HFF-Myc (cell line): Measurements from ENCODE around the gene SETBP1.

Experiments
- DNase-seq: peaks from one replicate; pipeline ENCODE4 v3.0.0-alpha.2; 2011; ENCODE audit warnings: low read depth; ENCODE audit errors: extremely low read depth
- H3K4me3 ChIP-seq: replicated peaks from 2 replicates; pipeline ENCODE4 v1.5.1; 2011; ENCODE audit warnings: low read depth, mild to moderate bottlenecking, control low read depth, low read length
- TF ChIP-seq, protein P1 (sequence below): IDR thresholded peaks from 2 replicates; pipeline ENCODE4 v1.5.1; 2012; ENCODE audit warnings: mild to moderate bottlenecking, low read depth, low read length, control low read depth; ENCODE audit errors: missing control alignments

Gene SETBP1

DNA sequence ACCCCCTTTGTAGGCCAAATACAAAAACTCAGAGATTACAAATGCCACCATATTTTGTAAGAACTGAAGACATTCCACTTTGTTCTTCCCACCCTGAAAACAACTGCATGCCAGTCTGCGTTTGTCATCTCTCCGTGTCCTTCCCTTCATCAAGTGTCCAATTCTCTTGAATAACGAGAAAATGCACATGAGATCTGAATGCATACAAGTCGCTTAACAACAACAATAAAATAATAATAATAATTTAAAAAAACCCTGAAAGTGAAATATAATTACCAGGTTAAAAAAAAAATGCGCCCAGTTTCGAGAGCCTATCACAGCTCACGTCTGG lies 2.0 kb upstream of the SETBP1 start:
- no peak for DNase-seq
- TF ChIP-seq, protein P1, sequence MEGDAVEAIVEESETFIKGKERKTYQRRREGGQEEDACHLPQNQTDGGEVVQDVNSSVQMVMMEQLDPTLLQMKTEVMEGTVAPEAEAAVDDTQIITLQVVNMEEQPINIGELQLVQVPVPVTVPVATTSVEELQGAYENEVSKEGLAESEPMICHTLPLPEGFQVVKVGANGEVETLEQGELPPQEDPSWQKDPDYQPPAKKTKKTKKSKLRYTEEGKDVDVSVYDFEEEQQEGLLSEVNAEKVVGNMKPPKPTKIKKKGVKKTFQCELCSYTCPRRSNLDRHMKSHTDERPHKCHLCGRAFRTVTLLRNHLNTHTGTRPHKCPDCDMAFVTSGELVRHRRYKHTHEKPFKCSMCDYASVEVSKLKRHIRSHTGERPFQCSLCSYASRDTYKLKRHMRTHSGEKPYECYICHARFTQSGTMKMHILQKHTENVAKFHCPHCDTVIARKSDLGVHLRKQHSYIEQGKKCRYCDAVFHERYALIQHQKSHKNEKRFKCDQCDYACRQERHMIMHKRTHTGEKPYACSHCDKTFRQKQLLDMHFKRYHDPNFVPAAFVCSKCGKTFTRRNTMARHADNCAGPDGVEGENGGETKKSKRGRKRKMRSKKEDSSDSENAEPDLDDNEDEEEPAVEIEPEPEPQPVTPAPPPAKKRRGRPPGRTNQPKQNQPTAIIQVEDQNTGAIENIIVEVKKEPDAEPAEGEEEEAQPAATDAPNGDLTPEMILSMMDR = no peak
- peak overlapping the region; percentile 57 for H3K4me3 ChIP-seq

GRCh38 chr18:44679056-44679913 lies 1.4 kb upstream of the SETBP1 start:
- peak; percentile 35 for DNase-seq
- TF ChIP-seq, protein P1 = peak; percentile 37
- peak overlapping the region; percentile 57 for H3K4me3 ChIP-seq

GRCh38 chr18:44679914-44680272 lies 795 bp upstream of the SETBP1 start:
- TF ChIP-seq, protein P1 = no peak
- H3K4me3 ChIP-seq = peak overlapping the region; percentile 57
- DNase-seq = no peak

DNA sequence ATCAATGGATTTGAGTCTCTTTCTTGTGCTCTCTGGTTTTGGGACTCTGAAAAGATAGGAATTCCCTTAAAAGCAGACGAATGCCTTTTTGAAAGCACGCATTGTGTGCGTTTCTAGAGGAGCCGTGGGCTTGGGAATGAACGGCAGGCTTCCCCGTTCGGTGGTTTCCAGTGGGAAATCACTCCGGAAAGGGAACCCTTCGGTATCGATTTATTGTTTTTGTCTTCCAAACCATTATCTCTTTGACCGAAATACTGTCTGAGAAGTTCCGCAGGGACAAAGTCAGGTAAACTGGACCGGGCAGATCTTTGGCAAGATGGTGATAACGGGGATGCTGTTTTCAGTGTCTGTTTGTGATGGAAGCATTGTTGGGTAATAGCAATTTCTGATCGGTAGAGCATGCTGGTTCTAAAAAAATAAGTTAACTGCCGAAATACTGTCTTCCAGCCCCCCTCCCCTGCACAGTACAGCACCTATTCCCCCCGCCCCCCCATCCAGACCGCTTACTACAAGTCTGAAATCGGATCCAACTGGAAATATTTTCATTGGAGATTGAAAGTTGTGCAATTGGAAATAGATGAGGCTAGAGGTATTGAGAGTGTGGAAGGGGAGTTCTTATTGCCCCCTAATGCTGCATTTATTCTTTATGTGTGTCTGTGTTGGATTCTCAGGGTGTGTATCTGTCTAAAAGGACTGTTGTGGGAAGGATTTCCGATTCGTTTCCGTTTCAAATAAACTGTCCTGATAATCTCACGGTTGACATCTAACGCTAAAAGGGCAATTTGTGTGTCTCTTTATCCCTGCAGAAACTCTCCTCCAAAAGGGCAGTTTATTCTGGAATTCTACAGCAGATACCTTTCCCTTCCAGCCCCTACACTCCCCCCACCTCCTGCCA lies 635 bp downstream of the SETBP1 start:
- TF ChIP-seq, protein P1 = no peak
- peak overlapping the region; percentile 57 for H3K4me3 ChIP-seq
- no peak for DNase-seq

DNA sequence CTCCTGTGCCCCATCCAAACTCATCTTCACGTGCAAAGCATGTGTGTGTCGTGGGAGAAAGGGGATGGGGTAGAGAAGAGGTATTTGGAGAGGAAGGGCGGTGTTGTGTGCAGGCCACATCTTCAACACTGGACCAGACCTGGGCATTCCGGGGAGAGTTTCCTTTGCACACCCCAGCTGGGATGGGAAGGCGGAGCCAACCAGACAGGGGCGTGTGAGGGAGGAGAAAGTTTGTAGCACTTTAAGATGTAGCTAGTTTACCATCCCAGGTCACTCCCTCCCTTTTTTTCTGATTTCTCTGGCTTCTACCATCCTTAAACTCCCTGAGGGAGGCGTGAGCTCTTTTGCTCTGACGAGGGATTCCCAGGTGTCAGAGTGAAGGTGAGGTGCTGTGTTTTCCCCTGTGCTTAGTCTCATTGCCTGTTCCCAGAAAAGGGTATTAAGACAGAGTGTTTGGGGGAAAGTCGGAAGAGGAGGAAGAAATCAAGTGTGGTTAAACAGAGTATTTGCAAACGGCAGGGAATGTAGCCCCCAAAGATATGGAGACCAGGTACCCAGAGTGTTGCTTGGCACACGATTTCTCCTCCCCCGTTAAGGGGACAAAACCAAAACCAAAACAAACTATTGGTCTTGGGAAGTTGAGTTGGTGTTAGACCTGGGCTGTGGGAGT lies 1.6 kb downstream of the SETBP1 start:
- no peak for DNase-seq
- H3K4me3 ChIP-seq = no peak overlapping the region
- TF ChIP-seq, protein P1 = no peak

DNA sequence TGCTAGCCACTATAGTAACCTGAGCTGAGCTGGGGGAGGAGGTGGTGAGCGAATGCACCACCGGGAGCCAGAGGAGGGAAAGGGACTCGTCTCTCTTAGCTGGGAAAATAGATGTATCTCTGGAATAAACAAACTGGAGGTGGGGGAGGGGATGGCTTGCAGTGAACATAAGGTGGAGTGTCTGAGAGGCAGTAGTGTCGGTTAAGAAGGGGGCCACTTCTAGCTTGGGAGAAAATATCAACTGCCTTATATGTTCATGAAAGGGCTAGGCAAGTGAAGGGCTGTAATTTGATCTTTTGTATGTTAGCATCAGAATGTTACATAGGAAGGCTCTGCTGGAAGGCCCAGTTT lies 2.2 kb downstream of the SETBP1 start:
- no peak overlapping the region for H3K4me3 ChIP-seq
- TF ChIP-seq, protein P1 = no peak
- DNase-seq = no peak
